Measurements from ENCODE around the gene ABCF3.

ABCF3 gene

GRCh38 chr3:184168363-184169120, 17.5 kb upstream of the ABCF3 start:
- no peak for DNase-seq

DNA sequence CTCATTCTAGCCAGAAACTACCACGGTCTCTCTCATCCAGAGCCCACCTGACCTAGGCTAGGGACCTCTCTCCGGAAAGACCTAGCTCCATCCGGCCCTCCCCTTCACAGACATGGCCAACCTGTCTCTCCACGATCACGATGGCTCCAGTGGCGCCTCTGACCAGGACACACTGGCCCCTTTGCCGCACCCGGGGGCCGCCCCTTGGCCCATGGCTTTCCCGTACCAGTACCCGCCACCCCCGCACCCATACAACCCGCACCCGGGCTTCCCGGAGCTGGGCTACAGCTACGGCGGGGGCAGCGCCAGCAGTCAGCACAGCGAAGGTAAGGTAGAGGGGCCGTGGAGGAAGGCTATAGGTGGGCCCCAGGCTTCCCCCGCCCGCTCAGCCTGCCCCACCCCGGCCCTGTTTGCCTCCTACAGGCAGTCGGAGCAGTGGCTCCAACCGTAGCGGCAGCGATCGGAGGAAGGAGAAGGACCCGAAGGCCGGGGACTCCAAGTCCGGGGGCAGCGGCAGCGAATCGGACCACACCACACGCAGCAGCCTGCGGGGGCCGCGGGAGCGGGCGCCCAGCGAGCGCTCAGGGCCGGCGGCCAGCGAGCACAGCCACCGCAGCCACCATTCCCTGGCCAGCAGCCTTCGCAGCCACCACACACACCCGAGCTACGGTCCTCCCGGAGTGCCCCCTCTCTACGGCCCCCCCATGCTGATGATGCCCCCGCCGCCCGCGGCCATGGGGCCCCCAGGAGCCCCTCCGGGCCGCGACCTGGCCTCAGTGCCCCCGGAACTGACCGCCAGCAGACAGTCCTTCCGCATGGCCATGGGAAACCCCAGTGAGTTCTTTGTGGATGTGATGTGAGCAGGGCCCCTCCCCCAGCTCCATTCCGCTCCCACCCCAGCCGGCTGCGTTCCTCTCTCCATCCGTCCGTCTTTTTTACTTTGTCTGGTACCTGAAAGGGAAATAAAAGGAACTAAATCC, 15.8 kb upstream of the ABCF3 start:
- no peak for DNase-seq

DNA sequence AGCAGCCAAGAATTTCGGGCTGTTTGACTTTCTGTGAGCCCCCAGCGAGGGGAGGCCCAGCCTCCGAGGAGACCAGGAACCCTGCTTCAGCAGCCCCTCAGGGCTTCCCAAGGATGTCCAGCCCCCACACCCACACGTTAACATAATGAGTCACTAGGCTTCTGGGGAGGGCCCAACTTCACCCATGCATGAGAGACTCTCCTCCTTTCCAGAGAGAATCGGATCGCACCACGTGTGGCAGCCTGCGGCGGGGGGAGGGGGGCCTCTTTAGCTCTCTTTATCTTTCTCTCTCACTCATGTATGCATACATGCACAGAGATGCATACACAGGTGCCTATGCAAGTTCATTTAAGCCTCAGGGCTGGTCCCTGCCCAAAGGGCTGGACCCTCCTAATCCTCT, 14.4 kb upstream of the ABCF3 start:
- DNase-seq: no peak

DNA sequence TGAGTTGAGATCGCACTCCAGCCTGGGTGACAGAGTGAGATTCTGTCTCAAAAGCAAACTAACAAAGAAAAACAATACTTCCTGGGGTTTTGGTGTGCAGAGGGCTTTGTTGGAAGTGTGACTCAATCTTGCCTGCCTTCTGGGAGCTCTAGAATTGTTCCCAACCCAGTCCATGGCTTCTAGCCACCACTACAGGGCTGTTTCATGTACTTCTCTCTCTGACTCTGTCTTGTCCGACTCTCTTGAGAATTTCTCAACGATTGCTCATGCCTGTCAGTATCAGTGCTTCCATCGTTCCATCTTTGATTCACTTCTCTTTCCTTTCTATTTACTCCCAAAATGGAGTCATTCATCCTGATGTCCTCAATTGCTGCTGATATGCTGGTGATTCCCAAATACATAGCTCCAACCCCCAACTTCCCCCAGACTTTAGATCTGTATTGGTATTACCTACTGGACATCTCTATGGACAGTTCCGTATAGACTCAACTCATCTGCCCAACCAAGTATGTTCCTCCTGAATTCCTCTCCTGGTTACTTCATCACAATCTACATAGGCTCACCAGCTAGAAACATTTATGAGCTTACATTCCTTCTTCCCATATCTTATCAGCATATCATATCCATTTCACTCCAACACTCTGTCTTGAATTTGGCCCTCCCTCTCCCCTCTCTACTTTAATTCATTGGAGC, 13.2 kb upstream of the ABCF3 start:
- no peak for DNase-seq

DNA sequence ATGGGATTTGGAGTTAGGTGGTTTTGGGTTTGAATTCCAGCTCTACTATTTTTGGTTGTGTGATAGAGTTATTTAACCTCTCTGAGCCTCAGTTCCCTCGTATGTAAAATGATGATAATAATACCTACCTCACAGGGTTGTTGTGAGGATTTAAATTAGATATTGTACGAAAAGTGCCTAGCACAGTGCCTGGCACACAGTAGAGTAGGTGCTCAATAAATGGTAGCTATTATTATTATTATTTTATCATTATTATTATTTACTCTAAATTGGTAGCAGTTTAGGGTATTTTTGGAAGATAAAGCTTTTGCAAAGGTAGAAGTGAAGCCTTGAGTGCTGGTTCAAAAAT, 12.7 kb upstream of the ABCF3 start:
- no peak for DNase-seq

DNA sequence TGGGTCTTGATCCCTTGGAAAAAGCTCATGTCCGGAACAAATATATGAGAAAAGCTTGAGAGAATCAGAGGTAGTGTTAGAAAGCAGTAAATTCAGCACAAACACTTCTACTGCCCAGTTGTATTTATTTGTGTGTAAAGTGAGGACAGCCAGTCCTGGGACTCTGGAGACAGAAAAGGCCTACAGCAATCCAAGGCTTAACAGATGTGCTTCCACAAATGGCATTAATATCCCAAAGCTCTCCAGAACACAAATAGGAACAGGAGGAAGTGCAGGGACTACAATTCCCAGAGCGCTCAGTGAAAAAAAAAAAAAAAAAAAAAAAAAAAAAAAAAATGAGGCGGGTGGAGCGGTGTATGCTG, 11.7 kb upstream of the ABCF3 start:
- no peak for DNase-seq

- DNase-seq: peak; percentile 98
Measured at GRCh38 chr3:184174646-184175492, 11.1 kb upstream of the ABCF3 start, which contains the start of gene AP2M1. Gene AP2M1 (plus strand): TSS chr3:184174855. CDS start chr3:184176994, 2,139 bp downstream.

DNA sequence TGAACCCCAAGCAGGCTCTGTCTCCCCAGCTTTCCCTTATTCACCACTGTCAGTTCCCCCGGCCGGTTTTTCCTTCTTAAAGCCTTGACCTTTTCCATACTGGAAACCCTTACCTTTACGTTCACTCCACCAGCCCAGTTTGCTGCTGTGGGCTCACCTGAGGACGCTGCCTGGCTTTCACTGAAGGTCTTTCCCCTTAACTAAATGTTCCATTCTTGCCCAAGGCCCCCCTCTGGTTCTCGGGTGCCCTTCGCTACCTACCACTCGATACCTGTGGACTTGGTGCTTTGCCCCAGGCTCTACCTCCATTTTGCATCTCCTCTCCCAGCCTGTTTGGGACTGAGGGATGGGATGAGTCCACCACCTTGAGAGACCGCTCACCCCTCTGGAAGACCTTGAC, 10.5 kb upstream of the ABCF3 start:
- no peak for DNase-seq

- no peak for DNase-seq
Measured at GRCh38 chr3:184175981-184176376, 10.0 kb upstream of the ABCF3 start.

- DNase-seq: no peak
Measured at GRCh38 chr3:184176377-184177330, 9.3 kb upstream of the ABCF3 start.

GRCh38 chr3:184177331-184177731, 8.7 kb upstream of the ABCF3 start:
- no peak for DNase-seq

DNA sequence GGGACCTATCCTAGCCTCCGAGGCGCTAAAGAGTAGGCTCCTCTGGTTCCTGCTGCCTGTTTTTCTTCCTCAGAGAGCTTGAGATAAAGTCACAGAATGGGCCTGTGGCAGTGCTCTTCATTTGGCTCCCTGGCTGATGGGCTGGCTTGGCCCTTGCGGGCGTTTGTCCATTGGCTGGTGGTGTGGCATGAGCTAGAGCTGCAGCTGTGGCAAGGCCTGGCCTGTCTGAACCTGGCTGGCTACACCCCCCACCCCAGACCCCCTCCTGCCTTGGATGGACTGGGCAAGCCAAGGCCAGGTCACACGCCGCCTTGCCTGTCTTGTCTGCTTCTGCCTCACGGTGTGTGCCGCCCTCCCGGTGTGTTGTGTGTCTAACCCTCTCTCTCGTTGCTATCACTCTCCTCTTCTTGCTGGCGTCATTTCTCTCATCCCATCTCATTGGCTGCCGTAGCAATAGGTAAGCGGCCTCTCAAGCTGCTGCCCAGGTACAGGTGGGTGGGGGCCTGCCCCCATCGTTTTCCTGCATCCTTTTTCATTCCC, 8.2 kb upstream of the ABCF3 start:
- DNase-seq: no peak

- no peak for DNase-seq
Measured at GRCh38 chr3:184178521-184179138, 7.4 kb upstream of the ABCF3 start.

GRCh38 chr3:184180165-184180564, 5.8 kb upstream of the ABCF3 start:
- no peak for DNase-seq

DNA sequence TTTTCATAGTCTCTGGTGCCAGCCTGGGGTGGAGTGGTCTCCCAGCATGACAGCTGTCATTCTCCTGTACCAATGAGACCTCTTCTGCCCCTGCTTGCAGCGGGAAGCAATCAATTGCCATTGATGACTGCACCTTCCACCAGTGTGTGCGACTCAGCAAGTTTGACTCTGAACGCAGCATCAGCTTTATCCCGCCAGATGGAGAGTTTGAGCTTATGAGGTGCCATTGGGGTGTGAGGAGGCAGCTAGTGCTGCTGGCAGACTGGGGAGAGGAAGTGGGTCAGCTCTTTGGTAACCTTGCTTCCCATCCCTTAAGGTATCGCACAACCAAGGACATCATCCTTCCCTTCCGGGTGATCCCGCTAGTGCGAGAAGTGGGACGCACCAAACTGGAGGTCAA, 4.4 kb upstream of the ABCF3 start:
- DNase-seq: no peak

GRCh38 chr3:184183679-184184078, 2.3 kb upstream of the ABCF3 start:
- DNase-seq: no peak

GRCh38 chr3:184184546-184185230, 1.3 kb upstream of the ABCF3 start:
- DNase-seq: no peak

- DNase-seq: peak; percentile 99
Measured at GRCh38 chr3:184185461-184186183, 377 bp upstream of the ABCF3 start.

DNA sequence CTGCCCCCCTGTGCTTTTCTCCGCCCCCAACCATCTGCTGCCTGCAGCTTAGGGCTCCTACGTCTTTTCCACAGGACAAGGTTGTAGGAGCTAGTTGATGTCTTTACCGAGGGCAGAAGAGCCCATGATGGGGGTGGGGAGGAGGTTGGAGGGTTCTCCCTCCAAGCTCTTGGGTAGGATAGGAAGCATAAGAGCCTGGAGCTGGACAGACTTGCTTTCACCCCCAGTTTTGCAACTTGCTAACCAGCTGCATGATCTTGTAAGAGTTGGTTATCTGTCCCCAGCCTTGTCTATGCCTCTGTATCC, 856 bp downstream of the ABCF3 start:
- no peak for DNase-seq

All from NCI-H1092 (cell line).